Testis (tissue), 2 donors: ENCODE data around the gene THRAP3.

ENCODE experiments used
- POLR2A ChIP-seq: fragments of 450-650 bp; IDR thresholded peaks from one replicate; pipeline ENCODE4 v1.6.1; 2017; ENCODE audit warnings: antibody characterized with exemption, mild to moderate bottlenecking, moderate library complexity
- TF ChIP-seq, protein P1 (sequence below), 3 experiments: fragments of 450-650 bp in 2 of 3; fragments of 200-600 bp in 1 of 3; sonication (generic) in 1 of 3; IDR thresholded peaks; one replicate each; pipeline ENCODE4 v1.5.1; 2016 to 2019; ENCODE audit warnings: antibody characterized with exemption in 3 of 3, mild to moderate bottlenecking in 2 of 3, moderate library complexity in 1 of 3

DNA sequence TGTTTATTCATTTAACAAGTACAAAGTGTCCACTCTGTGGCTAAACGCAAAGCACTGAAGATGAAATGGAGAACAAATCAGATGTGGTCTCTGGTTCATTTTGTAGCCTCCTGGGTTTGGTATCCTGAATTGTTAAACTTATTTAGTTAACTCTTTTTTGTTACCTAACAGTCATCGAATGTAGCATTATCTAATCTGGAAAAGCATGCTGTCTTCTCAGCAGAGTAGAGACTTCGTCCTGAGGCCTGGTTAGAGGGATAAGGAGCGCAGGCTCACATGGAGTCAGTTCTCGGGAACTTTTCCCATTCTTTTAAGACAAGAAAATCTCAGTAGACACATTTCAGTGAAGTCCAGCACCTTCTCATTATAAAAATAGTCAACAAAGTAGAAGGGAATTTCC is 48.8 kb downstream of the THRAP3 start:
- TF ChIP-seq, protein P1, sequence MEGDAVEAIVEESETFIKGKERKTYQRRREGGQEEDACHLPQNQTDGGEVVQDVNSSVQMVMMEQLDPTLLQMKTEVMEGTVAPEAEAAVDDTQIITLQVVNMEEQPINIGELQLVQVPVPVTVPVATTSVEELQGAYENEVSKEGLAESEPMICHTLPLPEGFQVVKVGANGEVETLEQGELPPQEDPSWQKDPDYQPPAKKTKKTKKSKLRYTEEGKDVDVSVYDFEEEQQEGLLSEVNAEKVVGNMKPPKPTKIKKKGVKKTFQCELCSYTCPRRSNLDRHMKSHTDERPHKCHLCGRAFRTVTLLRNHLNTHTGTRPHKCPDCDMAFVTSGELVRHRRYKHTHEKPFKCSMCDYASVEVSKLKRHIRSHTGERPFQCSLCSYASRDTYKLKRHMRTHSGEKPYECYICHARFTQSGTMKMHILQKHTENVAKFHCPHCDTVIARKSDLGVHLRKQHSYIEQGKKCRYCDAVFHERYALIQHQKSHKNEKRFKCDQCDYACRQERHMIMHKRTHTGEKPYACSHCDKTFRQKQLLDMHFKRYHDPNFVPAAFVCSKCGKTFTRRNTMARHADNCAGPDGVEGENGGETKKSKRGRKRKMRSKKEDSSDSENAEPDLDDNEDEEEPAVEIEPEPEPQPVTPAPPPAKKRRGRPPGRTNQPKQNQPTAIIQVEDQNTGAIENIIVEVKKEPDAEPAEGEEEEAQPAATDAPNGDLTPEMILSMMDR (IDR thresholded peaks at IDR 0.05): no peak
- no peak for TF ChIP-seq POLR2A
